Cardiac muscle cell (in vitro differentiated cells and primary cell): Measurements from ENCODE around the gene UHMK1. TPM values are rescaled to one million over a fixed set of nuclear protein-coding genes. Genes with fewer than 3 reads are reported as not detected.

Experiments used
- DNase-seq, 2 donors: peaks; one replicate each; pipeline versions ENCODE4 v3.0.0 to v3.0.0-alpha.2; 2010 to 2017; ENCODE audit warnings: low read depth in 1 of 2, low spot score in 1 of 2
- H3K27ac ChIP-seq: fragments of 200-600 bp; sonication (generic); 2 replicates; pipeline ENCODE4 v1.5.1; 2016
- H3K27me3 ChIP-seq: fragments of 200-600 bp; sonication (generic); 2 replicates; pipeline ENCODE4 v1.6.0; 2016; ENCODE audit warnings: control low read depth
- H3K36me3 ChIP-seq: fragments of 200-600 bp; sonication (generic); 2 replicates; pipeline ENCODE4 v1.5.1; 2016; ENCODE audit warnings: control low read depth
- H3K4me1 ChIP-seq: fragments of 200-600 bp; sonication (generic); 2 replicates; pipeline ENCODE4 v1.8.1; 2017; ENCODE audit warnings: low read depth, mild to moderate bottlenecking, mixed run types
- H3K4me3 ChIP-seq: fragments of 200-600 bp; sonication (generic); 2 replicates; pipeline ENCODE4 v1.5.1; 2016; ENCODE audit warnings: mild to moderate bottlenecking
- H3K9me3 ChIP-seq: fragments of 200-600 bp; sonication (generic); 2 replicates; pipeline ENCODE4 v1.5.1; 2017; ENCODE audit warnings: low read depth, mild to moderate bottlenecking, control low read depth
- polyA plus RNA-seq: library from polyadenylated mRNA; unstranded; fragments of >200 nt; fragmentation: Nextera tagmentation; extraction: Ambion mirVana; gene quantifications from 2 replicates; pipeline ENCODE4 v1.2.1, GENCODE V29; 2016
- total RNA-seq: library from RNA; depleted of rRNA; stranded (reverse); fragments of >200 nt; gene quantifications from 2 replicates; pipeline ENCODE4 v1.2.3, GENCODE V29; 2016
- TF ChIP-seq, protein P1 (sequence below): IDR thresholded peaks from 2 replicates; pipeline ENCODE4 v1.5.1; 2012; ENCODE audit warnings: low read depth, mild to moderate bottlenecking, low read length

UHMK1 gene
- total and polyA plus RNA-seq, 2 experiments from 2014 or later, result 3.5 to 17.2 TPM

DNA sequence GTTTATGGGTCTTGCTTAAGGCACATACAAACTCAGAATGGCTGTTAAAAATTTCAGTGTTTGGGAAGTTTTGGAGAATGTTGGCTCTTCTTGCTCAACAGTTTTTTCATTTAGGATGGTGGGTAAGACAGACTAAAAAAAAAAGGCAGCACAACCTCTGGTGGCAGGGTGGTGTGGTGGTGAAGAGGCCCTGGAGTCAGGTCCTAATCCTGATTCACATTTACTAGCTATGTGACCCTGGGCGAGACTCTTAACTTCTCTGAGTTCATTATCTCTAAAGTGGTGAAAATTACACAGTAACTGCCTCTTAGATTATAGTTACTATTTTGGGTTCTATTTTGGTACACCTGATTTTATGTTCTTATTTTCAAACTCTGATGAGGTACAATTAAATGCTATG, 75.5 kb downstream of the UHMK1 start:
- Histone ChIP-seq H3K4me3 (no peak overlapping the region), H3K4me1 (peaks cover 8% of the 10 kb centered on the region), H3K27ac (no peak overlapping the region), H3K36me3 (no peaks in the 10 kb centered on the region), H3K27me3 (no peaks in the 10 kb centered on the region), H3K9me3 (no peaks in the 10 kb centered on the region)
- TF ChIP-seq, protein P1, sequence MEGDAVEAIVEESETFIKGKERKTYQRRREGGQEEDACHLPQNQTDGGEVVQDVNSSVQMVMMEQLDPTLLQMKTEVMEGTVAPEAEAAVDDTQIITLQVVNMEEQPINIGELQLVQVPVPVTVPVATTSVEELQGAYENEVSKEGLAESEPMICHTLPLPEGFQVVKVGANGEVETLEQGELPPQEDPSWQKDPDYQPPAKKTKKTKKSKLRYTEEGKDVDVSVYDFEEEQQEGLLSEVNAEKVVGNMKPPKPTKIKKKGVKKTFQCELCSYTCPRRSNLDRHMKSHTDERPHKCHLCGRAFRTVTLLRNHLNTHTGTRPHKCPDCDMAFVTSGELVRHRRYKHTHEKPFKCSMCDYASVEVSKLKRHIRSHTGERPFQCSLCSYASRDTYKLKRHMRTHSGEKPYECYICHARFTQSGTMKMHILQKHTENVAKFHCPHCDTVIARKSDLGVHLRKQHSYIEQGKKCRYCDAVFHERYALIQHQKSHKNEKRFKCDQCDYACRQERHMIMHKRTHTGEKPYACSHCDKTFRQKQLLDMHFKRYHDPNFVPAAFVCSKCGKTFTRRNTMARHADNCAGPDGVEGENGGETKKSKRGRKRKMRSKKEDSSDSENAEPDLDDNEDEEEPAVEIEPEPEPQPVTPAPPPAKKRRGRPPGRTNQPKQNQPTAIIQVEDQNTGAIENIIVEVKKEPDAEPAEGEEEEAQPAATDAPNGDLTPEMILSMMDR, result no peak
- no peak for DNase-seq

DNA sequence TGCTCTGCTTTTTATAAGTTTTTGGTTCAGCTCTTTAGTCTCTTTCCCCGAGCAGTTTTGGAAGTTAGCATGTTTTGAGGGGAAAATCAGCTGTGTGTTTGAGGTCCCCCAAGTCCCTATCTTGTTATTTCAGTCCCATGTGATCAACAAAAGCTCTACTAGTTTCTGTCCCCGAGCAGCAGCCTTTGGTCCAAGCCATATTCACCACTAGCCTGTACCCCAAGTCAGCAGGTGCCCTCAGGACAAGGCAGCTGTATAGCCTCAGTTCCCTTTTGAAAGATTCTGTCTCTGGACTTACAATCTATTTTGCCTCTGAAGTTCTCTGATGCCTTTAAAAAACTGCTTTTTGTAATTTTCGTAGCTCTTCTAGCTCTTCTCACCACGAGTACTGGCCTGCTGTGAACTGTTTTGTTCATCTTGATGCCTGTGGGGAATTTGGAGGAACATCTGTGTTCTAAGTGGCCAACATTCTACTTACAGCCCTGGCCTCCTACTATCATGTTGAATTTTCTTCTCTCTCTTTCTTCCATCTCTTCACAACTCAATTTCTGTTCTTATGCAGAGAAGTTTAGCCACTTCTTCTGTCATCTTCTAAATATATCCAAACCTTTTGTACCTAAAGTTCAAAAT, 80.6 kb downstream of the UHMK1 start:
- TF ChIP-seq, protein P1, result no peak
- Histone ChIP-seq H3K9me3 (no peaks in the 10 kb centered on the region), H3K4me3 (no peak overlapping the region), H3K27me3 (no peaks in the 10 kb centered on the region), H3K27ac (no peak overlapping the region), H3K4me1 (no peaks in the 10 kb centered on the region), H3K36me3 (peaks cover 5% of the 10 kb centered on the region)
- no peak for DNase-seq

DNA sequence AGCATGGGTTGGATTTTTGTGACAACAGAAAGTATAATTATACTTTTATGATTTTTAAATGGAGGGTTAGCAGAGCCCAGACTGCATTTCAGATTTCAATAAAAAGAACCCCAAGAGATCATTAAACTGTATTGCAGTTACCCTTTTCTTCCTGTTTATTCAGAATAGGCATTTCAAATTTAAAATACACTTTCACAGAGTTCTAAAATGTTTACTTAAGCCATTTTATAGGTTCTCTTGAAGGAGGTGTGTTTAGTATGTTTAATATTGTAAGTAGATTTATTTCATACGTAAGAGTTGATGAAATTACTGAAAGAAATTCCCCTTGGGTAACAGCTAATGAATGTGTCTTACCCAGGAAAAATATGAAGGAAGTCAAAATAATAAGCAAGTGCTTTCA, 81.3 kb downstream of the UHMK1 start:
- no peak overlapping the region for H3K27ac ChIP-seq
- peaks cover 5% of the 10 kb centered on the region for H3K36me3 ChIP-seq
- no peaks in the 10 kb centered on the region for H3K27me3 ChIP-seq
- no peak overlapping the region for H3K4me3 ChIP-seq
- TF ChIP-seq, protein P1, result no peak
- H3K4me1 ChIP-seq, result no peaks in the 10 kb centered on the region
- H3K9me3 ChIP-seq, result no peaks in the 10 kb centered on the region
- no peak for DNase-seq

Other genes with a start within 250 kb of the UHMK1 start
- not detected in 2 replicates for gene SPATA46, start 121.0 kb upstream of the UHMK1 start, total RNA-seq
- not detected in 2 replicates for gene SPATA46, start 121.0 kb upstream of the UHMK1 start, polyA plus RNA-seq
- 7.3 and 10.0 TPM in 2 replicates for gene C1orf226, start 116.1 kb upstream of the UHMK1 start, total RNA-seq
- 5.1 and 7.6 TPM in 2 replicates for gene C1orf226, start 116.1 kb upstream of the UHMK1 start, polyA plus RNA-seq
- gene SH2D1B, start 85.7 kb upstream of the UHMK1 start, total RNA-seq, result 0.06 TPM in 1 of 2 replicates, not detected in the other
- 0.26 and 0.67 TPM in 2 replicates for gene SH2D1B, start 85.7 kb upstream of the UHMK1 start, polyA plus RNA-seq
- gene UAP1, start 63.9 kb downstream of the UHMK1 start, total RNA-seq, result 25.7 and 28.9 TPM in 2 replicates
- gene UAP1, start 63.9 kb downstream of the UHMK1 start, polyA plus RNA-seq, result 24.0 and 41.6 TPM in 2 replicates
- 1.4 and 1.6 TPM in 2 replicates for gene DDR2, start 134.6 kb downstream of the UHMK1 start, total RNA-seq
- 0.21 and 1.3 TPM in 2 replicates for gene DDR2, start 134.6 kb downstream of the UHMK1 start, polyA plus RNA-seq